WTC11 (cell line): ENCODE measurements around the gene DYNC1I1. TPM values are rescaled to one million over a fixed set of nuclear protein-coding genes. Genes with fewer than 3 reads are reported as not detected.

ENCODE experiments used
- ATAC-seq: fragments of 200-7000 bp; cut with Tn5 transposase; 2 replicates; pipeline ENCODE4 v1.10.0; 2021; ENCODE audit warnings: mild to moderate bottlenecking, moderate library complexity
- CTCF ChIA-PET: fragments of 300-600 bp; sonication (Branson Sonifier 250); formaldehyde crosslinking; loops from one replicate; lab custom pipeline; 2021; ENCODE audit warnings: antibody characterized with exemption; lab: Charles Lee
- POLR2A ChIA-PET: fragments of 350-600 bp; sonication (Branson Sonifier 250); formaldehyde crosslinking; loops from one replicate; lab custom pipeline; 2021; ENCODE audit warnings: antibody characterized with exemption; lab: Charles Lee
- DNase-seq: peaks from one replicate; pipeline ENCODE4 v3.0.0; 2021; ENCODE audit warnings: low spot score
- H3K27ac Mint-ChIP-seq: 2 replicates; pipeline ENCODE4 v1.8.0; 2021; ENCODE audit warnings: mixed read lengths
- H3K27me3 Mint-ChIP-seq: 2 replicates; pipeline ENCODE4 v1.8.0; 2021; ENCODE audit warnings: low read depth, mild to moderate bottlenecking, moderate library complexity, mixed read lengths
- H3K36me3 Mint-ChIP-seq: 2 replicates; pipeline ENCODE4 v1.8.0; 2021; ENCODE audit warnings: mixed read lengths
- H3K4me1 Mint-ChIP-seq: 2 replicates; pipeline ENCODE4 v1.8.0; 2022; ENCODE audit warnings: mixed read lengths
- H3K4me3 Mint-ChIP-seq: 2 replicates; pipeline ENCODE4 v1.8.0; 2021; ENCODE audit warnings: mild to moderate bottlenecking, moderate library complexity, mixed read lengths
- H3K9me3 Mint-ChIP-seq: 2 replicates; pipeline ENCODE4 v1.8.0; 2021; ENCODE audit warnings: mixed read lengths
- AFF4 ChIP-seq: sonication (generic); formaldehyde crosslinking; IDR thresholded peaks from 2 replicates; pipeline ENCODE4 v1.8.1; 2023; ENCODE audit warnings: mild to moderate bottlenecking, missing genetic modification reagents, borderline replicate concordance
- ATF1 ChIP-seq: sonication (generic); formaldehyde crosslinking; IDR thresholded peaks from 2 replicates; pipeline ENCODE4 v1.8.1; 2023; ENCODE audit warnings: mild to moderate bottlenecking, moderate library complexity, missing genetic modification reagents
- CTCF ChIP-seq: fragments of 200-600 bp; IDR thresholded peaks from 2 replicates; pipeline ENCODE4 v1.8.0; 2022; ENCODE audit warnings: antibody characterized with exemption
- ESRRA ChIP-seq: sonication (generic); formaldehyde crosslinking; IDR thresholded peaks from 2 replicates; pipeline ENCODE4 v1.8.1; 2022; ENCODE audit warnings: mild to moderate bottlenecking, missing genetic modification reagents, borderline replicate concordance
- HMGA2 ChIP-seq: fragments of 250-450 bp; sonication (Bioruptor Pico); IDR thresholded peaks from 2 replicates; pipeline ENCODE4 v1.4.0; 2021; ENCODE audit warnings: mild to moderate bottlenecking, moderate library complexity
- IRF1 ChIP-seq: sonication (generic); formaldehyde crosslinking; IDR thresholded peaks from 2 replicates; pipeline ENCODE4 v1.8.0; 2023; ENCODE audit warnings: missing genetic modification reagents
- JAZF1 ChIP-seq: fragments of 250-450 bp; sonication (Bioruptor Pico); IDR thresholded peaks from 2 replicates; pipeline ENCODE4 v1.9.0; 2021; ENCODE audit warnings: moderate library complexity, mild to moderate bottlenecking, inconsistent platforms
- KAT7 ChIP-seq: sonication (generic); formaldehyde crosslinking; IDR thresholded peaks from 2 replicates; pipeline ENCODE4 v1.8.1; 2023; ENCODE audit warnings: missing genetic modification reagents, mild to moderate bottlenecking, borderline replicate concordance
- NFE2L1 ChIP-seq: sonication (generic); formaldehyde crosslinking; IDR thresholded peaks from 2 replicates; pipeline ENCODE4 v1.8.1; 2023; ENCODE audit warnings: missing genetic modification reagents
- NFYB ChIP-seq: sonication (generic); formaldehyde crosslinking; conservative IDR thresholded peaks from 2 replicates; pipeline ENCODE4 v1.8.0; 2022; ENCODE audit warnings: low read depth, missing genetic modification reagents
- NR2C2 ChIP-seq: sonication (generic); formaldehyde crosslinking; IDR thresholded peaks from 2 replicates; pipeline ENCODE4 v1.8.0; 2022; ENCODE audit warnings: mild to moderate bottlenecking, missing genetic modification reagents
- NR3C1 ChIP-seq: sonication (generic); formaldehyde crosslinking; conservative IDR thresholded peaks from 2 replicates; pipeline ENCODE4 v1.8.1; 2023; ENCODE audit warnings: low read depth, mild to moderate bottlenecking, missing genetic modification reagents
- RELA ChIP-seq: sonication (generic); formaldehyde crosslinking; IDR thresholded peaks from 2 replicates; pipeline ENCODE4 v1.8.1; 2022; ENCODE audit warnings: missing genetic modification reagents, mild to moderate bottlenecking, borderline replicate concordance
- SMAD4 ChIP-seq: sonication (generic); formaldehyde crosslinking; IDR thresholded peaks from 2 replicates; pipeline ENCODE4 v1.8.0; 2022; ENCODE audit warnings: mild to moderate bottlenecking, missing genetic modification reagents
- TEAD4 ChIP-seq: sonication (generic); formaldehyde crosslinking; IDR thresholded peaks from 2 replicates; pipeline ENCODE4 v1.8.0; 2022; ENCODE audit warnings: mild to moderate bottlenecking, missing genetic modification reagents
- ZNF138 ChIP-seq: sonication (generic); formaldehyde crosslinking; conservative IDR thresholded peaks from 2 replicates; pipeline ENCODE4 v1.8.1; 2022; ENCODE audit warnings: mild to moderate bottlenecking, moderate library complexity, missing genetic modification reagents
- ZNF512 ChIP-seq: sonication (generic); formaldehyde crosslinking; IDR thresholded peaks from 2 replicates; pipeline ENCODE4 v1.8.1; 2022; ENCODE audit warnings: missing genetic modification reagents, borderline replicate concordance
- total RNA-seq: library from RNA; stranded (reverse); gene quantifications from 3 replicates; pipeline ENCODE4 v1.2.3, GENCODE V29; 2021
- TF ChIP-seq, protein P1 (sequence below): sonication (generic); formaldehyde crosslinking; IDR thresholded peaks from 2 replicates; pipeline ENCODE4 v1.8.1; 2022; ENCODE audit warnings: mild to moderate bottlenecking, missing genetic modification reagents, moderate library complexity, borderline replicate concordance
- TF ChIP-seq, protein P2 (sequence below): fragments of 250-450 bp; sonication (Bioruptor Pico); IDR thresholded peaks from 2 replicates; pipeline ENCODE4 v1.9.0; 2021; ENCODE audit warnings: mild to moderate bottlenecking
- TF ChIP-seq, protein P3 (sequence below): sonication (generic); formaldehyde crosslinking; IDR thresholded peaks from 2 replicates; pipeline ENCODE4 v1.8.0; 2023; ENCODE audit warnings: missing genetic modification reagents, mild to moderate bottlenecking, borderline replicate concordance

DYNC1I1 gene
- total RNA-seq, 1 experiment from 2014 or later = 2.8 TPM

DNA sequence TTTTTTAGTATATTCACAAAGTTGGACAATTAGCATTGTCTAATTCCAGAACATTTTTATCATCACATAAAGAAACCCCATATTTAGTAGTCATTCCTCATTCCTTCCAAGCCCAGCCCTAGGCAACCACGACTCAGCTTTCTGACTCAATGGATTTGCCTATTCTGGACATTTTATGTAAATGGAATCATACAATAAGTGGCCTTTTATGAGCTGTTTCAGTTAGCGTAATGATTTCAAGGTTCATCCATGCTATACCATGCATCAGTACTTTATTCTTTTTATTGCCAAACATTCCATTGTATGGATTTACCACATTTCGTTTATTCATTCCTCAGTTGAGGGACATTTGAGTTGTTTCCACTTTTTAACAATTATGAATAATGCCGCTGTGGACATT, 249.2 kb downstream of the DYNC1I1 start:
- Mint-ChIP-seq H3K27ac (no peak overlapping the region), H3K4me3 (no peak overlapping the region), H3K9me3 (peaks cover 6% of the 10 kb centered on the region; the same call in 1 of the 2 replicates), H3K36me3 (no peaks in the 10 kb centered on the region; the same call in 1 of the 2 replicates), H3K27me3 (no peaks in the 10 kb centered on the region), H3K4me1 (no peaks in the 10 kb centered on the region)
- ATAC-seq = no peak
- ChIA-PET POLR2A (no interaction called here), CTCF (no interaction called here)
- no peak for TF ChIP-seq JAZF1 (CRISPR knock-in tag)
- no peak for TF ChIP-seq SMAD4 (CRISPR knock-in tag)
- TF ChIP-seq NFE2L1 (CRISPR knock-in tag) = no peak
- TF ChIP-seq, protein P1, sequence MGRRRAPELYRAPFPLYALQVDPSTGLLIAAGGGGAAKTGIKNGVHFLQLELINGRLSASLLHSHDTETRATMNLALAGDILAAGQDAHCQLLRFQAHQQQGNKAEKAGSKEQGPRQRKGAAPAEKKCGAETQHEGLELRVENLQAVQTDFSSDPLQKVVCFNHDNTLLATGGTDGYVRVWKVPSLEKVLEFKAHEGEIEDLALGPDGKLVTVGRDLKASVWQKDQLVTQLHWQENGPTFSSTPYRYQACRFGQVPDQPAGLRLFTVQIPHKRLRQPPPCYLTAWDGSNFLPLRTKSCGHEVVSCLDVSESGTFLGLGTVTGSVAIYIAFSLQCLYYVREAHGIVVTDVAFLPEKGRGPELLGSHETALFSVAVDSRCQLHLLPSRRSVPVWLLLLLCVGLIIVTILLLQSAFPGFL (CRISPR knock-in tag) = no peak
- no peak for TF ChIP-seq ATF1 (CRISPR knock-in tag)
- TF ChIP-seq HMGA2 (CRISPR knock-in tag) = no peak
- TF ChIP-seq AFF4 (CRISPR knock-in tag) = no peak
- TF ChIP-seq RELA = no peak
- TF ChIP-seq ESRRA (CRISPR knock-in tag) = no peak
- TF ChIP-seq KAT7 (CRISPR knock-in tag) = no peak
- no peak for TF ChIP-seq TEAD4 (CRISPR knock-in tag)
- TF ChIP-seq IRF1 (CRISPR knock-in tag) = no peak
- TF ChIP-seq, protein P2, sequence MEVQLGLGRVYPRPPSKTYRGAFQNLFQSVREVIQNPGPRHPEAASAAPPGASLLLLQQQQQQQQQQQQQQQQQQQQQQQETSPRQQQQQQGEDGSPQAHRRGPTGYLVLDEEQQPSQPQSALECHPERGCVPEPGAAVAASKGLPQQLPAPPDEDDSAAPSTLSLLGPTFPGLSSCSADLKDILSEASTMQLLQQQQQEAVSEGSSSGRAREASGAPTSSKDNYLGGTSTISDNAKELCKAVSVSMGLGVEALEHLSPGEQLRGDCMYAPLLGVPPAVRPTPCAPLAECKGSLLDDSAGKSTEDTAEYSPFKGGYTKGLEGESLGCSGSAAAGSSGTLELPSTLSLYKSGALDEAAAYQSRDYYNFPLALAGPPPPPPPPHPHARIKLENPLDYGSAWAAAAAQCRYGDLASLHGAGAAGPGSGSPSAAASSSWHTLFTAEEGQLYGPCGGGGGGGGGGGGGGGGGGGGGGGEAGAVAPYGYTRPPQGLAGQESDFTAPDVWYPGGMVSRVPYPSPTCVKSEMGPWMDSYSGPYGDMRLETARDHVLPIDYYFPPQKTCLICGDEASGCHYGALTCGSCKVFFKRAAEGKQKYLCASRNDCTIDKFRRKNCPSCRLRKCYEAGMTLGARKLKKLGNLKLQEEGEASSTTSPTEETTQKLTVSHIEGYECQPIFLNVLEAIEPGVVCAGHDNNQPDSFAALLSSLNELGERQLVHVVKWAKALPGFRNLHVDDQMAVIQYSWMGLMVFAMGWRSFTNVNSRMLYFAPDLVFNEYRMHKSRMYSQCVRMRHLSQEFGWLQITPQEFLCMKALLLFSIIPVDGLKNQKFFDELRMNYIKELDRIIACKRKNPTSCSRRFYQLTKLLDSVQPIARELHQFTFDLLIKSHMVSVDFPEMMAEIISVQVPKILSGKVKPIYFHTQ = no peak
- TF ChIP-seq ZNF138 (CRISPR knock-in tag) = no peak
- TF ChIP-seq NR2C2 (CRISPR knock-in tag) = no peak
- TF ChIP-seq NR3C1 = no peak
- no peak for TF ChIP-seq NFYB (CRISPR knock-in tag)
- no peak for TF ChIP-seq CTCF
- no peak for TF ChIP-seq ZNF512 (CRISPR knock-in tag)
- TF ChIP-seq, protein P3, sequence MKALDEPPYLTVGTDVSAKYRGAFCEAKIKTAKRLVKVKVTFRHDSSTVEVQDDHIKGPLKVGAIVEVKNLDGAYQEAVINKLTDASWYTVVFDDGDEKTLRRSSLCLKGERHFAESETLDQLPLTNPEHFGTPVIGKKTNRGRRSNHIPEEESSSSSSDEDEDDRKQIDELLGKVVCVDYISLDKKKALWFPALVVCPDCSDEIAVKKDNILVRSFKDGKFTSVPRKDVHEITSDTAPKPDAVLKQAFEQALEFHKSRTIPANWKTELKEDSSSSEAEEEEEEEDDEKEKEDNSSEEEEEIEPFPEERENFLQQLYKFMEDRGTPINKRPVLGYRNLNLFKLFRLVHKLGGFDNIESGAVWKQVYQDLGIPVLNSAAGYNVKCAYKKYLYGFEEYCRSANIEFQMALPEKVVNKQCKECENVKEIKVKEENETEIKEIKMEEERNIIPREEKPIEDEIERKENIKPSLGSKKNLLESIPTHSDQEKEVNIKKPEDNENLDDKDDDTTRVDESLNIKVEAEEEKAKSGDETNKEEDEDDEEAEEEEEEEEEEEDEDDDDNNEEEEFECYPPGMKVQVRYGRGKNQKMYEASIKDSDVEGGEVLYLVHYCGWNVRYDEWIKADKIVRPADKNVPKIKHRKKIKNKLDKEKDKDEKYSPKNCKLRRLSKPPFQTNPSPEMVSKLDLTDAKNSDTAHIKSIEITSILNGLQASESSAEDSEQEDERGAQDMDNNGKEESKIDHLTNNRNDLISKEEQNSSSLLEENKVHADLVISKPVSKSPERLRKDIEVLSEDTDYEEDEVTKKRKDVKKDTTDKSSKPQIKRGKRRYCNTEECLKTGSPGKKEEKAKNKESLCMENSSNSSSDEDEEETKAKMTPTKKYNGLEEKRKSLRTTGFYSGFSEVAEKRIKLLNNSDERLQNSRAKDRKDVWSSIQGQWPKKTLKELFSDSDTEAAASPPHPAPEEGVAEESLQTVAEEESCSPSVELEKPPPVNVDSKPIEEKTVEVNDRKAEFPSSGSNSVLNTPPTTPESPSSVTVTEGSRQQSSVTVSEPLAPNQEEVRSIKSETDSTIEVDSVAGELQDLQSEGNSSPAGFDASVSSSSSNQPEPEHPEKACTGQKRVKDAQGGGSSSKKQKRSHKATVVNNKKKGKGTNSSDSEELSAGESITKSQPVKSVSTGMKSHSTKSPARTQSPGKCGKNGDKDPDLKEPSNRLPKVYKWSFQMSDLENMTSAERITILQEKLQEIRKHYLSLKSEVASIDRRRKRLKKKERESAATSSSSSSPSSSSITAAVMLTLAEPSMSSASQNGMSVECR (CRISPR knock-in tag) = no peak
- no peak for DNase-seq
